Ishikawa (cell line): ENCODE data around the gene COPE.

Experiments used
- CEBPB ChIP-seq: IDR thresholded peaks from 2 replicates; pipeline ENCODE4 v1.6.1; 2012
- CREB1 ChIP-seq: IDR thresholded peaks from 2 replicates; pipeline ENCODE4 v1.6.1; 2012; ENCODE audit warnings: low read depth
- EGR1 ChIP-seq: IDR thresholded peaks from 2 replicates; pipeline ENCODE4 v1.6.1; 2012
- EP300 ChIP-seq: IDR thresholded peaks from 2 replicates; pipeline ENCODE4 v1.6.1; 2012; ENCODE audit warnings: borderline replicate concordance
- FOXM1 ChIP-seq: IDR thresholded peaks from 2 replicates; pipeline ENCODE4 v1.6.1; 2012; ENCODE audit warnings: low read depth, borderline replicate concordance
- NFIC ChIP-seq: IDR thresholded peaks from 2 replicates; pipeline ENCODE4 v1.6.1; 2012
- RAD21 ChIP-seq: IDR thresholded peaks from 2 replicates; pipeline ENCODE4 v1.6.1; 2012; ENCODE audit warnings: low read depth
- TAF1 ChIP-seq: IDR thresholded peaks from 2 replicates; pipeline ENCODE4 v1.6.1; 2012; ENCODE audit warnings: low read depth, mild to moderate bottlenecking
- TCF12 ChIP-seq: IDR thresholded peaks from 2 replicates; pipeline ENCODE4 v1.6.1; 2012; ENCODE audit warnings: low read depth
- TEAD4 ChIP-seq: IDR thresholded peaks from 2 replicates; pipeline ENCODE4 v1.6.1; 2012
- TF ChIP-seq, protein P1 (sequence below): IDR thresholded peaks from 2 replicates; pipeline ENCODE4 v1.6.1; 2012

- TF ChIP-seq FOXM1: no peak
- TF ChIP-seq NFIC: no peak
- TF ChIP-seq CREB1: no peak
- no peak for TF ChIP-seq CEBPB
- no peak for TF ChIP-seq EGR1
- TF ChIP-seq RAD21: no peak
- TF ChIP-seq, protein P1, sequence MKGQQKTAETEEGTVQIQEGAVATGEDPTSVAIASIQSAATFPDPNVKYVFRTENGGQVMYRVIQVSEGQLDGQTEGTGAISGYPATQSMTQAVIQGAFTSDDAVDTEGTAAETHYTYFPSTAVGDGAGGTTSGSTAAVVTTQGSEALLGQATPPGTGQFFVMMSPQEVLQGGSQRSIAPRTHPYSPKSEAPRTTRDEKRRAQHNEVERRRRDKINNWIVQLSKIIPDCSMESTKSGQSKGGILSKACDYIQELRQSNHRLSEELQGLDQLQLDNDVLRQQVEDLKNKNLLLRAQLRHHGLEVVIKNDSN: no peak
- TF ChIP-seq TAF1: no peak
- no peak for TF ChIP-seq TEAD4
- no peak for TF ChIP-seq TCF12
- no peak for TF ChIP-seq EP300
These were observed 2.4 kb upstream of the COPE start for GRCh38 chr19:18921593-18921992.
